H1 (cell line): ENCODE measurements around the gene ARHGAP26.

ENCODE experiments used
- CHD1 ChIP-seq: IDR thresholded peaks from 2 replicates; pipeline ENCODE4 v1.6.1; 2012; ENCODE audit warnings: low read depth, low read length, improper control_type of control experiment
- EP300 ChIP-seq, 2 experiments: IDR thresholded peaks; 1 replicate in 1 of 2; 2 replicates in 1 of 2; pipeline ENCODE4 v1.6.1; 2011 to 2012; ENCODE audit warnings: low read depth in 2 of 2, low read length in 2 of 2, mild to moderate bottlenecking in 2 of 2, borderline replicate concordance in 1 of 2, inconsistent platforms in 1 of 2, moderate library complexity in 1 of 2
- EZH2 ChIP-seq: fragments of 200-600 bp; sonication (generic); IDR thresholded peaks from 2 replicates; pipeline ENCODE4 v1.7.1; 2012; ENCODE audit warnings: low read depth, mild to moderate bottlenecking, moderate library complexity, low read length, inconsistent platforms; ENCODE audit not compliant: severe bottlenecking
- HDAC2 ChIP-seq, 2 experiments: fragments of 300-600 bp in 1 of 2; sonication (generic) in 1 of 2; IDR thresholded peaks; 2 replicates each; pipeline ENCODE4 v1.6.1; 2011 to 2012; ENCODE audit warnings: low read depth in 2 of 2, low read length in 2 of 2, mild to moderate bottlenecking in 2 of 2, moderate library complexity in 2 of 2, borderline replicate concordance in 1 of 2, inconsistent platforms in 1 of 2
- HDAC6 ChIP-seq: IDR thresholded peaks from one replicate; pipeline ENCODE4 v1.7.1; 2012; ENCODE audit warnings: low read depth, mild to moderate bottlenecking, inconsistent platforms, low read length, moderate library complexity
- RXRA ChIP-seq: IDR thresholded peaks from 2 replicates; pipeline ENCODE4 v1.6.1; 2011; ENCODE audit warnings: low read depth, mild to moderate bottlenecking, low read length, moderate library complexity; ENCODE audit not compliant: insufficient read depth
- TAF1 ChIP-seq: IDR thresholded peaks from 2 replicates; pipeline ENCODE4 v1.6.1; 2011; ENCODE audit warnings: mild to moderate bottlenecking, low read depth, low read length
- TAF7 ChIP-seq: optimal IDR thresholded peaks from 2 replicates; pipeline ENCODE3; 2011; ENCODE audit warnings: low read depth, mild to moderate bottlenecking, inconsistent platforms, low read length, moderate library complexity, borderline replicate concordance
- TF ChIP-seq, protein P1 (sequence below), 3 experiments: IDR thresholded peaks; 1 replicate in 2 of 3; 2 replicates in 1 of 3; pipeline versions ENCODE4 v1.5.1 to v1.6.1; 2011; ENCODE audit warnings: low read length in 3 of 3, mild to moderate bottlenecking in 3 of 3, inconsistent platforms in 2 of 3, low read depth in 1 of 3, moderate library complexity in 1 of 3; ENCODE audit not compliant: insufficient read depth in 1 of 3; ENCODE audit errors: control extremely low read depth in 1 of 3
- TF ChIP-seq, protein P2 (sequence below): IDR thresholded peaks from 2 replicates; pipeline ENCODE4 v1.6.1; 2012; ENCODE audit warnings: inconsistent platforms

DNA sequence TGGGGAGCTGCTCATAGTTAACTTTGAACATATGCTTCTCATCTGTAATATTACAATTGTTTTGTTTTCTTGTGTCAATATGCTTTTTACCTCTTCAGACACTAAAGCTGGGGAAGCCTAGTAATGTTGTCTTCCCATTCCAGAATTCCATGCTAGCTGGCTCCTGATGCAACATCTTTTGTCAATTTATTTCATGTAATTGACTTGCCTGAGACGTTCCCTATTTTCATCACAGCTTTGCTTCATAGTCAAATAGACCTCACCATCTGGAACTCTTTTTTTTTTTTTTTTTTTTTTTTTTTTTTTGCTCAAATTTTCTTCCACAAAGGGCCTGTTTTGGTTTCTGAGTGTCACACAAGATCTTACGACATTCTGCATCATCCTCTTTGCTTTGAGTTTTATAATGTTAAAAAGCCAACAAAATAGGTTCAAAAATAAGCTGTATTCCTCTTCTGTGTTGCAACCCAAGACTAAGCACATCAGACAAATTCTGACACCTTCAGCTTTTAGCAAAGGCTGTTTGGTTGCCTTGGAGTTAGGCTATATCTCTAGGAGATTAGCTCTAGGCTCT is 398.1 kb downstream of the ARHGAP26 start:
- TF ChIP-seq, protein P1, sequence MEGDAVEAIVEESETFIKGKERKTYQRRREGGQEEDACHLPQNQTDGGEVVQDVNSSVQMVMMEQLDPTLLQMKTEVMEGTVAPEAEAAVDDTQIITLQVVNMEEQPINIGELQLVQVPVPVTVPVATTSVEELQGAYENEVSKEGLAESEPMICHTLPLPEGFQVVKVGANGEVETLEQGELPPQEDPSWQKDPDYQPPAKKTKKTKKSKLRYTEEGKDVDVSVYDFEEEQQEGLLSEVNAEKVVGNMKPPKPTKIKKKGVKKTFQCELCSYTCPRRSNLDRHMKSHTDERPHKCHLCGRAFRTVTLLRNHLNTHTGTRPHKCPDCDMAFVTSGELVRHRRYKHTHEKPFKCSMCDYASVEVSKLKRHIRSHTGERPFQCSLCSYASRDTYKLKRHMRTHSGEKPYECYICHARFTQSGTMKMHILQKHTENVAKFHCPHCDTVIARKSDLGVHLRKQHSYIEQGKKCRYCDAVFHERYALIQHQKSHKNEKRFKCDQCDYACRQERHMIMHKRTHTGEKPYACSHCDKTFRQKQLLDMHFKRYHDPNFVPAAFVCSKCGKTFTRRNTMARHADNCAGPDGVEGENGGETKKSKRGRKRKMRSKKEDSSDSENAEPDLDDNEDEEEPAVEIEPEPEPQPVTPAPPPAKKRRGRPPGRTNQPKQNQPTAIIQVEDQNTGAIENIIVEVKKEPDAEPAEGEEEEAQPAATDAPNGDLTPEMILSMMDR (IDR thresholded peaks at IDR 0.05; ENCODE audit: control extremely low read depth in 1 of 3, insufficient read depth in 1 of 3, low read depth in 1 of 3, low read length in 3 of 3): no peak
- TF ChIP-seq EP300 (IDR thresholded peaks at IDR 0.05; ENCODE audit: borderline replicate concordance in 1 of 2, low read depth in 2 of 2, low read length in 2 of 2) (no peak), HDAC6 (no peak), RXRA (no peak), TAF7 (no peak), EZH2 (no peak), CHD1 (no peak), TAF1 (no peak), HDAC2 (IDR thresholded peaks at IDR 0.05; ENCODE audit: borderline replicate concordance in 1 of 2, low read depth in 2 of 2, low read length in 2 of 2) (no peak)
- TF ChIP-seq, protein P2, sequence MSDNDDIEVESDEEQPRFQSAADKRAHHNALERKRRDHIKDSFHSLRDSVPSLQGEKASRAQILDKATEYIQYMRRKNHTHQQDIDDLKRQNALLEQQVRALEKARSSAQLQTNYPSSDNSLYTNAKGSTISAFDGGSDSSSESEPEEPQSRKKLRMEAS: no peak
